Calu3 (cell line): ENCODE measurements around the gene ABCB8. TPM values are rescaled to one million over a fixed set of nuclear protein-coding genes. Genes with fewer than 3 reads are reported as not detected.

Source experiments
- BruUV-seq: library from RNA; stranded (reverse); fragments of 400-500 nt; replicated peaks from 2 replicates; lab custom pipeline; 2021; lab: Mats Ljungman, UMichigan
- CTCF ChIA-PET: fragments of 300-600 bp; sonication (Branson Sonifier 250); formaldehyde crosslinking; loops from one replicate; lab custom pipeline; 2022; ENCODE audit warnings: antibody characterized with exemption; lab: Charles Lee
- DNase-seq: peaks from one replicate; pipeline ENCODE4 v3.0.0; 2022
- H3K27ac Mint-ChIP-seq: one replicate; pipeline ENCODE4 v1.8.0; 2022; ENCODE audit warnings: mixed read lengths; ENCODE audit not compliant: unreplicated experiment
- H3K27me3 Mint-ChIP-seq: one replicate; pipeline ENCODE4 v1.8.0; 2022; ENCODE audit warnings: mixed read lengths; ENCODE audit not compliant: unreplicated experiment
- H3K36me3 Mint-ChIP-seq: one replicate; pipeline ENCODE4 v1.8.0; 2022; ENCODE audit warnings: mild to moderate bottlenecking, moderate library complexity, mixed read lengths; ENCODE audit not compliant: insufficient read depth, unreplicated experiment
- H3K4me1 Mint-ChIP-seq: one replicate; pipeline ENCODE4 v1.8.0; 2022; ENCODE audit warnings: mild to moderate bottlenecking, low read depth, mixed read lengths; ENCODE audit not compliant: unreplicated experiment
- H3K4me3 Mint-ChIP-seq: one replicate; pipeline ENCODE4 v1.8.0; 2022; ENCODE audit warnings: mild to moderate bottlenecking, low read depth, moderate library complexity, mixed read lengths; ENCODE audit not compliant: unreplicated experiment
- H3K9me3 Mint-ChIP-seq: one replicate; pipeline ENCODE4 v1.8.0; 2022; ENCODE audit warnings: low read depth, mixed read lengths; ENCODE audit not compliant: unreplicated experiment
- intact Hi-C: fragments of 100-400 bp; cut with micrococcal nuclease; formaldehyde crosslinking; loops from one replicate; pipeline ENCODE4 v1.10.0; 2022; ENCODE audit not compliant: unreplicated experiment
- total RNA-seq: library from RNA; stranded (reverse); gene quantifications from 2 replicates; pipeline ENCODE4 v1.2.3, GENCODE V29; 2022
- TF ChIP-seq, protein P1 (sequence below): fragments of 200-600 bp; IDR thresholded peaks from one replicate; pipeline ENCODE4 v1.8.0; 2022; ENCODE audit warnings: antibody characterized with exemption; ENCODE audit not compliant: unreplicated experiment

The ABCB8 gene
- total RNA-seq, 1 experiment from 2014 or later: 40.2 TPM

DNA sequence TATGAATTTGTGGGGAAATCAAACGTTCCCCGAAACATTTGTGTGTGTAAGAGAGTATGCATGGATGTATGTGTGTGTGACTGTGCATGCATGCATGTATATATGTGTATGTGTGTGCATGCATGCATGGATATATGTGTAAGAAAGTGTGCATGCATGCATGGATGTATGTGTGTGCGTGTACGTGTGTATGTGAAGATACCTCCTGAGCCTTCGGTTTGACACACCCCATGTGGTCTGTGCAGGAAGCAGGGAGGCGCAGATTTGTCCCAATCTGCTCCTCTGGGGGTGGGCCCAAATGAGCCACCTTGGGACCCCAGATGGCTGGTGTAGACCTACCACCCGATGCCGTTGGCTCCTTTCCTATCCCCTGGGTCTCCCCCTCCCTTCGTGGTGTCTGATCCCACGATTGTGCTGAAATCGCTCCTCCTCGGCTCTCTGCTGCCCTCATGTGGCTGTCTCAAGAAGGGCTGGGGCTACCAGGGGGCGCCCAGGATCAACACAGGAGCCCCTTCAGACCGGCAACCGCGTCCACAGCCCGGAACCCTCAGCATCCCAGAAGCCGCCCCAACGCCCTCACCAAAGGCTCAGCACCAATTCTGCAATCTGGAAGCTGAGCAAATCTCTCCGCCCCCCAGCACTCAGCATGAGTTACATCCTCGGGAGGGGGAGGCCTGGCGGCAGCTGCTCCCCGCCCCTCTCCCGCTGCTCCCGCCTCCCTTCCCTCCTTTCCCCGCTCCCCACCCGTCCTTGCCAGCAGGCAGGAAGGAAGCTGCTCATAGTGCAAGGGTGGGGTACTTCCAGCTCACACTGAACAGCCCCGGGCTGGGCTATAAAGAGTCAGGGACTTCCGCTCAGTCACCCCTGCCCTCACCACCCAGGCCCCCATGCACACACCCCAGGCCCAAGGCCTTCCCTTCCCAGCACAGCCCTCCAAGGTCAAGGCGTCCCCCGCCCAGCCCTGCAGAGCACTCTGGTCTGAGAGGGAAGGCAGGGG lies 39.7 kb upstream of the ABCB8 start:
- intact Hi-C loops: loop anchor here (5.0 to 10.0 kb wide), 2 partner anchors 91 to 204 kb away; no protein-coding TSS in a partner anchor
- DNase-seq: no peak
- H3K4me1 Mint-ChIP-seq: peaks cover 25% of the 10 kb centered on the region
- peaks cover 44% of the 10 kb centered on the region for H3K27me3 Mint-ChIP-seq
- CTCF ChIA-PET: no interaction called here
- no peak overlapping the region for H3K4me3 Mint-ChIP-seq
- TF ChIP-seq, protein P1, sequence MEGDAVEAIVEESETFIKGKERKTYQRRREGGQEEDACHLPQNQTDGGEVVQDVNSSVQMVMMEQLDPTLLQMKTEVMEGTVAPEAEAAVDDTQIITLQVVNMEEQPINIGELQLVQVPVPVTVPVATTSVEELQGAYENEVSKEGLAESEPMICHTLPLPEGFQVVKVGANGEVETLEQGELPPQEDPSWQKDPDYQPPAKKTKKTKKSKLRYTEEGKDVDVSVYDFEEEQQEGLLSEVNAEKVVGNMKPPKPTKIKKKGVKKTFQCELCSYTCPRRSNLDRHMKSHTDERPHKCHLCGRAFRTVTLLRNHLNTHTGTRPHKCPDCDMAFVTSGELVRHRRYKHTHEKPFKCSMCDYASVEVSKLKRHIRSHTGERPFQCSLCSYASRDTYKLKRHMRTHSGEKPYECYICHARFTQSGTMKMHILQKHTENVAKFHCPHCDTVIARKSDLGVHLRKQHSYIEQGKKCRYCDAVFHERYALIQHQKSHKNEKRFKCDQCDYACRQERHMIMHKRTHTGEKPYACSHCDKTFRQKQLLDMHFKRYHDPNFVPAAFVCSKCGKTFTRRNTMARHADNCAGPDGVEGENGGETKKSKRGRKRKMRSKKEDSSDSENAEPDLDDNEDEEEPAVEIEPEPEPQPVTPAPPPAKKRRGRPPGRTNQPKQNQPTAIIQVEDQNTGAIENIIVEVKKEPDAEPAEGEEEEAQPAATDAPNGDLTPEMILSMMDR: peak; percentile 62
- H3K36me3 Mint-ChIP-seq: peaks cover 13% of the 10 kb centered on the region
- no peak overlapping the region for H3K27ac Mint-ChIP-seq
- peaks cover 16% of the 10 kb centered on the region for H3K9me3 Mint-ChIP-seq
- no TSS peak for BruUV-seq

DNA sequence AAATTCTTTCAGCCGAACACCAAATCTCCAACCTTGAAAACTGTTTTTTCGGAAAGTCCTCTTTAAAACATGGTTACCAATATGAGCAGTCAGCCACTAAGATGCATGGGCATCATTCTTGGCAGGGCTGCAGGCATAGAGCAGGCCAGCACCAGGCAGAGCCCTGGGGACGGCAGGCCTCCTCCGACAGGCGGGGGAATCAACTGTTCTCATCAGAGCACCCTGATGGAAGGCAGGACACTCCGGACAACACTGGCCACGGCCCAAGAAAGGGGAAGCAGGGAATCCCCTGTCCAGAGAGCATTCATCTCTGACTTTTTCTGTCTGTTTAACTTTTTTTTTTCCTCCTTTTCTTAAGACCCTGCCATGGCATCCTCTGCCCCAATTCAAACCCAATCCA lies 38.8 kb upstream of the ABCB8 start:
- Mint-ChIP-seq H3K27me3 (peaks cover 37% of the 10 kb centered on the region), H3K4me3 (no peak overlapping the region), H3K36me3 (peaks cover 13% of the 10 kb centered on the region), H3K9me3 (peaks cover 16% of the 10 kb centered on the region), H3K4me1 (peaks cover 25% of the 10 kb centered on the region), H3K27ac (no peak overlapping the region)
- no TSS peak for BruUV-seq
- no peak for DNase-seq
- TF ChIP-seq, protein P1: no peak
- CTCF ChIA-PET: no interaction called here
- intact Hi-C loops: loop anchor here (5.0 to 10.0 kb wide), 2 partner anchors 92 to 205 kb away; no protein-coding TSS in a partner anchor

DNA sequence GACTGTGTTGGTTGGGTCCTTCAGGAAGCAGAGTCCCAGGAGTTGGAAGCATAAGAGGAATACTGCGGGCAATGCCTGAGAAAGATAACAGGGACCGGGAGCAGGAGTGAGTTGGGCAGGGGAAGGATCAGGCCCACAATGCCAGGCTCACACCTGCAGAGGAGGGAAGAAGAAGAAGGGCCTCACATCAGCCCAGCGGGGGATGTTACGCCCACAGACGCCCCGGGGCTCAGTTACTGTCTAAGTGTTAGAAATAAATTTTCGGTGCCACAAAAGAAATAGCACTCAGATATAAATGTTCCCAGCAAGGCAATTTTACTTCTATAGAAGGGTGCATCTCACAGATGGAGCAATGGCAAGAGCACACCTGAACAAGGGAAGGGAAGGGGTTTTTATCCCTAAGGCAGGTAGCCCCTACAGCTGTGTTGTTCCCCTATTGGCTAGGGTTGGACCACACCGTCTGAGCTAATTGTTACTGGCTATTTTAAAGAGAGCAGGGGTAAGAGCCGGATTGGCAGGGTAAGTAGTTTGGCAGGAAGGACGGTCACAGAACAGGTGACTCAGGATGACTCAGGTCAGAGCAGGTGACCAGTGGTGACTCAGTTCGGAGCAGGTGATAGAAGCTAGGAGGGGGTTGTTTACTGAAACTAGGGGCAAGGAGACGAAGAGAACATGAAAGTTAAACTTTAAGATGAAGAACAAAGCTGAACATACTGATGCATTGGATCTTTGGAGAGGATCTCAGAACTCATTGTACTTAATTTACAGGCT lies 37.6 kb upstream of the ABCB8 start, which contains the start of gene NOS3:
NOS3 (plus strand) TSS at position 602 of the 771 bp plus-strand sequence. CDS start 2,787 bp downstream, outside the sequence.
- no TSS peak for BruUV-seq
- CTCF ChIA-PET: interaction anchor here (0.9 to 1.2 kb wide), 2 partner anchors 28 to 38 kb away, joined by 3 to 5 read pairs; partner anchors contain the start of gene ABCB8
- Mint-ChIP-seq H3K27me3 (peaks cover 33% of the 10 kb centered on the region), H3K9me3 (peaks cover 16% of the 10 kb centered on the region), H3K4me1 (peaks cover 25% of the 10 kb centered on the region), H3K27ac (peak within 1 kb of the TSS; percentile 78), H3K4me3 (peak within 1 kb of the TSS; percentile 1), H3K36me3 (peaks cover 13% of the 10 kb centered on the region)
- DNase-seq: peak; percentile 55
- TF ChIP-seq, protein P1: no peak
- intact Hi-C loops: no loop called here

DNA sequence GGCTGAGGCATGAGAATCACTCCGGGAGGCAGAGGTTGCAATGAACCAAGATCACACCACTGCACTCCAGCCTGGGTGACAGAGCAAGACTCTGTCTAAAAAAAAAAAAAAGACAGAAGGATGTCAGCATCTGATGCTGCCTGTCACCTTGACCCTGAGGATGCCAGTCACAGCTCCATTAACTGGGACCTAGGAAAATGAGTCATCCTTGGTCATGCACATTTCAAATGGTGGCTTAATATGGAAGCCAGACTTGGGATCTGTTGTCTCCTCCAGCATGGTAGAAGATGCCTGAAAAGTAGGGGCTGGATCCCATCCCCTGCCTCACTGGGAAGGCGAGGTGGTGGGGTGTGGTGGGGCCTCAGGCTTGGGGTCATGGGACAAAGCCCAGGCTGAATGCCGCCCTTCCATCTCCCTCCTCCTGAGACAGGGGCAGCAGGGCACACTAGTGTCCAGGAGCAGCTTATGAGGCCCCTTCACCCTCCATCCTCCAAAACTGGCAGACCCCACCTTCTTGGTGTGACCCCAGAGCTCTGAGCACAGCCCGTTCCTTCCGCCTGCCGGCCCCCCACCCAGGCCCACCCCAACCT lies 36.1 kb upstream of the ABCB8 start:
- Mint-ChIP-seq H3K9me3 (peaks cover 16% of the 10 kb centered on the region), H3K36me3 (peaks cover 13% of the 10 kb centered on the region), H3K27ac (no peak overlapping the region), H3K27me3 (peaks cover 25% of the 10 kb centered on the region), H3K4me1 (peaks cover 25% of the 10 kb centered on the region), H3K4me3 (no peak overlapping the region)
- intact Hi-C loops: no loop called here
- TF ChIP-seq, protein P1: no peak
- no peak for DNase-seq
- CTCF ChIA-PET: interaction anchor here (0.6 to 1.2 kb wide), 2 partner anchors 11 to 25 kb away, joined by 3 to 4 read pairs; no protein-coding TSS in a partner anchor
- BruUV-seq: no TSS peak
